ENCODE data around the gene CBY2.

The CBY2 gene

DNA sequence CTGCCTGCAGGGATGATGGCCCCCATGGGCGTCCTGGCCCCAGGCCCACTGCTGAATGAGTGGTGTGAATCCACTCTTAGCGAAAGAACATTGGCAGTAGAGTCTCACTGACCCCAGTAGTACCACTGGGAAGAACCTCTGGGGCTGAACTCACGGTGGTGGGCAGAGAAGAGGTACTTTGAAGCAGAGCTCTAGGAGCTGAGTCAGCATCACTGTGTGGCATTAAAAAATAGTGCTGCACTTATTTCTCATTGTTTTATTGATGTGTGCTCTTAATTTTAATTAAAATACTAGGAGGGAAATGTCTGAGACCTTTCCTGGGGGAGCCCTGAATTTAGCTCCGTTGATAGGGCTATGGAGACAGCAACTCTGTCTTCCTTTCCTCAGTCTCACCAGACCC, 61.3 kb downstream of the CBY2 start:
- Histone ChIP-seq H3K27me3 (ENCODE audit: control insufficient read depth in 1 of 2, insufficient read depth in 2 of 2, low read length in 2 of 2) (no peaks in the 10 kb centered on the region), H3K4me1 (ENCODE audit: control insufficient read depth in 1 of 2, insufficient read depth in 2 of 2, low read length in 2 of 2) (no peaks in the 10 kb centered on the region), H3K36me3 (ENCODE audit: control insufficient read depth in 1 of 2, insufficient read depth in 2 of 2, low read length in 2 of 2) (no peaks in the 10 kb centered on the region), H3K27ac (ENCODE audit: low read depth, low read length) (no peak overlapping the region), H3K9ac (ENCODE audit: low read depth in 1 of 2, low read length in 2 of 2) (no peak overlapping the region), H3K9me3 (ENCODE audit: control insufficient read depth in 1 of 2, low read length in 2 of 2) (no peaks in the 10 kb centered on the region), H3K4me3 (ENCODE audit: low read depth in 1 of 2, low read length in 2 of 2) (no peak overlapping the region)

Measured in duodenal mucosa (tissue), 2 donors.